IPS-18a (cell line): ENCODE measurements around the gene KIF16B.
"Not testable (repeated sequence)": the region's sequence is repeated elsewhere in the genome, so short reads cannot be mapped to it uniquely, and the experiment has no call there.

ENCODE experiments used
- H3K27ac ChIP-seq: one replicate; pipeline ENCODE4 v1.5.1; 2013; ENCODE audit warnings: low read length
- H3K27me3 ChIP-seq: one replicate; pipeline ENCODE4 v1.6.1; 2013; ENCODE audit warnings: mild to moderate bottlenecking, low read length; ENCODE audit not compliant: control insufficient read depth, insufficient read depth
- H3K36me3 ChIP-seq: one replicate; pipeline ENCODE4 v1.6.1; 2013; ENCODE audit warnings: low read depth, low read length; ENCODE audit not compliant: control insufficient read depth
- H3K4me1 ChIP-seq: one replicate; pipeline ENCODE4 v1.6.1; 2013; ENCODE audit warnings: low read depth, low read length; ENCODE audit not compliant: control insufficient read depth
- H3K4me3 ChIP-seq: one replicate; pipeline ENCODE4 v1.5.1; 2013; ENCODE audit warnings: low read length
- H3K9ac ChIP-seq: one replicate; pipeline ENCODE4 v1.6.1; 2013; ENCODE audit warnings: mild to moderate bottlenecking, low read length, moderate library complexity
- H3K9me3 ChIP-seq: one replicate; pipeline ENCODE4 v1.6.1; 2013; ENCODE audit warnings: low read depth, low read length; ENCODE audit not compliant: control insufficient read depth

Gene KIF16B

DNA sequence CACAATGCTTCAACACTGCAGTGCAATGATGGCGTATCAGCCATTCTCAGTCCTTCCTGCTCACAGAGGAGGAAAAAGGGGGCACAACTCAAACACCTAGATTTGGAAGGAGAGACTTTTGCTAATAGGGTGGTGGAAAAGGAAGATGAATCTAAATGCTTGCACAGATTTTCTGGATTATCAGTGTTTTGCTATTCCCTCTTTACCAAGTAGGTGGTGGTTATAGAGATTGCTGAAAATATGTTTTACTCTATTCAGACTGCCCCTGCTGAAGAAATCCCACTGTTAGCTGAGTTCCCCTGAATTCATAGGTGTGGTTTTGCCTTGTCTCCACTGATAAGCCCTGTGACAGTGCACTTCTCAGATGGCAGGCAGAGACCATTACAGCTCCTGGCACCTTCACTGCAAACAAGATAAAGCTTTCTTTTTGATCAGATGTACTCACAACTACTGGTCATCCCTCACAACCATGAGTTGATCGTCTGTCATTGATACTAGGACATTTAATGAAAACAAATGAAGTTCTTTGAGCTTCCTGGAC, 311.4 kb downstream of the KIF16B start:
- no peaks in the 10 kb centered on the region for H3K36me3 ChIP-seq
- H3K9ac ChIP-seq = no peak overlapping the region
- H3K4me1 ChIP-seq = no peaks in the 10 kb centered on the region
- H3K27ac ChIP-seq = no peak overlapping the region
- H3K27me3 ChIP-seq = no peaks in the 10 kb centered on the region
- no peak overlapping the region for H3K4me3 ChIP-seq
- no peaks in the 10 kb centered on the region for H3K9me3 ChIP-seq

DNA sequence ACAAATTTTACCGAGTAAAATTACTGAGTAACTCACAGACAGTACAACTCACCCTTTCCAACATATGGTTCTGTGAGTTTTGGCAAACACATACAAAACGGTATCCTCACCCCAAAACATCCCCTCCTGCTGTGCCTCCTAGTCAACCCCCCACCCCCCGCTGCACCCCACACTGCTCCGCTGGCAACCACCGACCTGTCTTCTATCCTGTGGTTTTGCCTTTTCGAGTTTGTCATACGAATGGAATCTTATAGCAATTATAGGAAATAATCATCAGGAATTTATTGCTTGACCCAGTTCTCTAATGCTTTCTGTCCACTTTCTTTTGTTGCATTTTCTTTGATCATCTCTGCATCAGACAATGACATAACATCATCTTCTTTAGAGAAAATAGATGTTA, 312.3 kb downstream of the KIF16B start:
- Histone ChIP-seq H3K9ac (no peak overlapping the region), H3K27me3 (no peaks in the 10 kb centered on the region), H3K9me3 (no peaks in the 10 kb centered on the region), H3K27ac (no peak overlapping the region), H3K4me1 (no peaks in the 10 kb centered on the region), H3K36me3 (no peaks in the 10 kb centered on the region), H3K4me3 (no peak overlapping the region)

DNA sequence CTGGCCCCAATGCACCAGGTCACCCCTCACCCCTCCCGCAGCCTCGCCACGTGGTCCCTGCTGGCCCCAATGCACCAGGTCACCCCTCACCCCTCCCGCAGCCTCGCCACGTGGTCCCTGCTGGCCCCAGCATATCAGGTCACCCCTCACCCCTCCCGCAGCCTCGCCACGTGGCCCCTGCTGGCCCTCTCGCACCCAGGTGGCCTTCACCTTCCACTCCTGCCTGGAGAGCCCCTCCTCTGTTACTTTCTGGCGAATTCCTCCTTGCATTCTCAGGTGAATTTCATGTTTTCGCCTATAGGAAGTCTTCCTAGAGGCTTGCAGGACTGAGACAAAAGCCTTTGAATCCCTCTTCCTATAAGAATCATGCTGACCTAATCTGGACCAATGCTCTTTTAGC, 313.1 kb downstream of the KIF16B start:
- H3K27me3 ChIP-seq, H3K9ac ChIP-seq, H3K4me1 ChIP-seq, H3K36me3 ChIP-seq, H3K9me3 ChIP-seq, H3K4me3 ChIP-seq, H3K27ac ChIP-seq: not testable (repeated sequence)

DNA sequence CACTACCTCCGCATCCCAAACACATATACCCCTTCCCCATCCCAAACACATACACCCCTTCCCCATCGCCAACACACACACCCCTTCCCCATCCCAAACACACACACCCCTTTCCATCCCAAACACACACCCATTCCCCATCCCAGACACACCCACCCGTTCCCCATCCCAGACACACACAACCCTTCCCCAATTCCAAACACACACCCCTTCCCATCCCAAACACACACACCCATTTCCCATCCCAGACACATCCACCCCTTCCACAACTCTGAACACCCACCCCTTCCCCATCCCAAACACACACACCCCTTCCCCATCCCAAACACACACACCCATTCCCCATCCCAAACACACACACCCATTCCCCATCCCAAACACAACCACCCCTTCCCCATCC, 314.5 kb downstream of the KIF16B start:
- Histone ChIP-seq H3K9ac (no peak overlapping the region), H3K4me3 (no peak overlapping the region), H3K9me3 (no peaks in the 10 kb centered on the region), H3K4me1 (no peaks in the 10 kb centered on the region), H3K27ac (no peak overlapping the region), H3K36me3 (no peaks in the 10 kb centered on the region), H3K27me3 (no peaks in the 10 kb centered on the region)

DNA sequence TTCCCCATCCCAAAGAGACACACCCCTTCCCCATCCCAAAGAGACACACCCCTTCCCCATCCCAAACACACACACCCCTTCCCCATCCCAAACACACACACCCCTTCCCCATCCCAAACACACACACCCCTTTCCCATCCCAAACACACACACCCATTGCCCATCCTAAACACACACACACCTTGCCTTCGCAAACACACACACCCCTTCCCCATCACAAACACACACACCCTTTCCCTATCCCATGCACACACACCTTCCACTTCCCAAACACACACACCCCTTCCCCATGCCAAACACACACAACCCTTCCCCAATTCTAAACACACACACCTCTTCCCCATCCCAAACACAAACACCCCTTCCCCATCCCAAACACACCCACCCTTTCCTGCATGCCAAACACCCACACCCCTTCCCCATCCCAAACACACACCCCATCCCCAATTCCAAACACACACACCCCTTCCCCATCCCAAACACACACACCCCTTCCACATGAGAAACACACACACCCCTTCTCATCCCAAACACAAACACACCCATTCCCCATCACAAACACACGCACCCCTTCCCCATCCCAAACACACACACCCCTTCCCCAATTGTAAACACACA, 315.3 kb downstream of the KIF16B start:
- no peaks in the 10 kb centered on the region for H3K36me3 ChIP-seq
- H3K4me1 ChIP-seq = no peaks in the 10 kb centered on the region
- H3K4me3 ChIP-seq = no peak overlapping the region
- no peaks in the 10 kb centered on the region for H3K27me3 ChIP-seq
- no peak overlapping the region for H3K9ac ChIP-seq
- no peak overlapping the region for H3K27ac ChIP-seq
- H3K9me3 ChIP-seq = no peaks in the 10 kb centered on the region

DNA sequence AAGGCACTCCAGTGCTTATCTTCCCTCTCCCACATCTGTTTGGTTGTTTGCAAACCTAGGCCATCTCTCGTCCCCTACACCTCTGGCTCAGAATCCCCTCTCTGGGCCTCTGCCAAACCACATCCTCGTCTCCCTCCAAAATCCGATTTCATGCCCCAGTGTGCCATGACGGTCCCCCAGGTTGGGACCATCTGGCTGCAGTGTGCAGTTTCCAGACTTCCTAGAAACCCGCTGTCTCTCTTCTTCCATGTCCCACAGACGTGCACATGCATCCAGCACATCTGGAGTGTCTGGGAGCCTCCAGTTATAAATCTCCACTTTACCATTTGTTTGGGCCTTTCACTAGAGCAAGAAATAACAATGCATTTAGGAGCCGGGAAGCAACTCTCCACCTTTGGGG, 316.2 kb downstream of the KIF16B start:
- Histone ChIP-seq H3K36me3 (no peaks in the 10 kb centered on the region), H3K27ac (no peak overlapping the region), H3K27me3 (no peaks in the 10 kb centered on the region), H3K9me3 (no peaks in the 10 kb centered on the region), H3K9ac (no peak overlapping the region), H3K4me3 (no peak overlapping the region), H3K4me1 (no peaks in the 10 kb centered on the region)

DNA sequence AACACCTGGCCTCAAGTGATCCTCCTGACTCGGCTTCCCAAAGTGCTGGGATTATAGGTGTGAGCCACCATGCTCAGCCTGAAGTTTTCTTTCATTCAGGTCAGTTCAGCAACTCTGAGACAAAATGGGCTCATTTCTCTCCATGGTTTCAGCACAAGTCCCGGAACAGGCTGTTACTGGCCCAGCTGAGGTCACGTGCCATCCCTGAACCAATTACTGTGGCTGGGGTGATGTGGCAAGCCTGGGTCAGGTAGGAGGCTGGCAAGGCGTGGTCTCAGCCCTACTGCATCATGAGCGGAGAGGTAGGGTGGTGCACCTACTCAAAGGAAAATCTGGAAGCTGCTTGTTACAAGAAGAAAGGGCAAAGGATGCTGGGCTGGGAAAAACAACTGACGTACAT, 326.4 kb downstream of the KIF16B start:
- Histone ChIP-seq H3K4me3 (no peak overlapping the region), H3K9ac (no peak overlapping the region), H3K9me3 (no peaks in the 10 kb centered on the region), H3K27ac (no peak overlapping the region), H3K27me3 (no peaks in the 10 kb centered on the region), H3K36me3 (no peaks in the 10 kb centered on the region), H3K4me1 (no peaks in the 10 kb centered on the region)

DNA sequence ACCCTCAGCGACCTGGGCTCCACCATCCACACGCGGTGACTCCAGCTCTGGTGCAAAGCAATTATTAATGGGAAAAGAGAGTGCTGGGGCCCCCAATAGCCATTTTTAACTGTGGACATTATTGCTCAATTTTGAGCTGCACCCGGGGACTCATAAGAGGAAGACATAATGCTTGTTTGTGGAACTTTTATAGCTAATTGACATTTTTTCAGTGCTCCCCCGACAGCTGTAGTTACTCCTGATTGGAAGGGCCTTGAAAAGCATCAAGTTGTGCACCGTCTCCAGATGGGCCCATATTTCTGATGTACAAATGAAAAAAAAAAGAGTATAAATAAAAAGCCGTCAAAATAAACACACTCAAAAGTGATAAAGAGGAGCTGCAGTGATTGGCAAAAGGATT, 327.0 kb downstream of the KIF16B start:
- H3K4me1 ChIP-seq = no peaks in the 10 kb centered on the region
- H3K9ac ChIP-seq = no peak overlapping the region
- H3K9me3 ChIP-seq = no peaks in the 10 kb centered on the region
- H3K27me3 ChIP-seq = no peaks in the 10 kb centered on the region
- no peaks in the 10 kb centered on the region for H3K36me3 ChIP-seq
- no peak overlapping the region for H3K27ac ChIP-seq
- H3K4me3 ChIP-seq = no peak overlapping the region

DNA sequence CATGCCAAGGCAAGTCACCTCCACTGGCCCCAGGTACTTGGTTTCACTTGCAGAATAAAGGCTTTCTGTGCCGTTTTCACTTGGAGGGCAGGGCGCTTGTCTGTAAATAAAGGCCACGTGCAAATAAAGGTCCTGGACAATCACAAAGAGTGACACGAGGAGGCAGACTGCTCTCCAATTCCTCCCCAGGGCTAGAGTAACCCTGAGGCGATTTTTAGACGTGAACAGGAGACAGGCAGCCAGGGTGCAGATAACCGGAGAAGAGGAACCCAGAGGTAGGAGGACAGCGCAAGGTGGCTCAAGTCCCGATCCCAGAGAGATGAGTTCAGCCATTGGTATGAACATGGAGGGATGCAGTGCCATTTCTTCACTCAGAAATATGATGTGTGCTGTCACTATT, 327.4 kb downstream of the KIF16B start:
- Histone ChIP-seq H3K36me3 (no peaks in the 10 kb centered on the region), H3K4me1 (no peaks in the 10 kb centered on the region), H3K9me3 (no peaks in the 10 kb centered on the region), H3K27me3 (no peaks in the 10 kb centered on the region), H3K4me3 (no peak overlapping the region), H3K27ac (no peak overlapping the region), H3K9ac (no peak overlapping the region)

DNA sequence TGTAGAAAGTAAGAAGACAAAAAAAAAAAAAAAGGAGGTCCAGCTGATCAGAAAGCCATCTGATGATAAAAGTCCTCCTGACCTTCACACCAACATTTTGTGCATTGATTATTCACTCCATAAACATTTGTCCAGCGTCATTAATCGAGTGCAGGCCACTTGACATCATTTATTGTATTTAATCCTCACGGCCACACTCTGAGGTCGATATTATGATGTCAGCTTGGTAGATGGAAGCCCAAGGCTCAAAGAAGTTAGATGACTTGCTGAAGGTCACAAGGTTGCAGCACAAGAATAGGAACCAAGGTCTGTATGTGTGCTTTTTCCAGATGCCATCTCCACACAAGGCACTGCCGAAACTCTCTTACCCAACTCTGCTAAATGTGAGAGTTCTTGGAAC, 328.4 kb downstream of the KIF16B start:
- no peak overlapping the region for H3K4me3 ChIP-seq
- no peaks in the 10 kb centered on the region for H3K4me1 ChIP-seq
- no peak overlapping the region for H3K27ac ChIP-seq
- no peaks in the 10 kb centered on the region for H3K9me3 ChIP-seq
- H3K27me3 ChIP-seq = no peaks in the 10 kb centered on the region
- H3K9ac ChIP-seq = no peak overlapping the region
- no peaks in the 10 kb centered on the region for H3K36me3 ChIP-seq

DNA sequence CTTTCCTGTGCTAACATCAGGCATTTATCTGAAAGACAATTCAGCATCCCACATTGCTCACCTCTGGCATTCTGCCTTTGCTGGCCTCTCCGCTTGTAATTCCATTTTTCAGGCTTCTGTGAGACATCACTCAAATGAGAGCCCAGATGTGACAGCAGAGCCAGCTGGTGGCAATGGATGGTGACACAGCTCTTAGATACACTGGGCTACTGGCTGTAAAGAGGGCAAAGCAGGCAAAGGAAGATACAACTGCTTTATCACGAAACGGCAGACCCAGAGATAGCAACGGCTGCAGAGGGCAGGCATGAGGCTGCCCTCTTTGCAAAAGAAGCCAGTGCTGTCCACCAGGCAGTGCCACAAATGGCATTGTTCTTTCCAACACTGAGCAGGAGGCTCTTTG, 329.8 kb downstream of the KIF16B start:
- Histone ChIP-seq H3K9ac (no peak overlapping the region), H3K27ac (no peak overlapping the region), H3K27me3 (no peaks in the 10 kb centered on the region), H3K9me3 (no peaks in the 10 kb centered on the region), H3K4me3 (no peak overlapping the region), H3K4me1 (no peaks in the 10 kb centered on the region), H3K36me3 (no peaks in the 10 kb centered on the region)

DNA sequence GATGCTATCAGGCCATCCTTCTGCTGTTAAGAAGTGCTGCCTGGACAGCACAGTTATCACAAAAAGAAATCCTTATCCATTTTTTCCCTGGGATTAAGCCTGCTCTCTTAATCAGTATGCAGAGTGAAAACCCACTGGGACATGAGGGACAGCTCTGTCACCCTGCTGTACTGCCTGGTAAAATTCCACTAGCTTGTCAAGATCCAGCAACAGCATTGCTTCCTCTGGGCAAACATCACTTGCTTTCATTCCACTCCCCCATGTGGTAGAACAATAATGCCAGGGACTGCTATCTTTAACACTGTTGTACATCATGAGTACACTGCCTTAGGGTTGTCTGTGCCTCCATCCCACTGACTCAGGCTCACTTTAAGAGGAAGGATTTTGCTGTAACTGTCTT, 331.3 kb downstream of the KIF16B start:
- Histone ChIP-seq H3K27me3 (no peaks in the 10 kb centered on the region), H3K9ac (no peak overlapping the region), H3K4me1 (no peaks in the 10 kb centered on the region), H3K9me3 (no peaks in the 10 kb centered on the region), H3K27ac (no peak overlapping the region), H3K4me3 (no peak overlapping the region), H3K36me3 (no peaks in the 10 kb centered on the region)
